PC-3 (cell line): Measurements from ENCODE around the gene TRPC3. TPM values are rescaled to one million over a fixed set of nuclear protein-coding genes. Genes with fewer than 3 reads are reported as not detected.

Experiments used
- ATAC-seq: fragments of 200-7000 bp; cut with Tn5 transposase; 2 replicates; pipeline ENCODE4 v1.9.1; 2020; ENCODE audit warnings: mild to moderate bottlenecking, moderate library complexity
- BruUV-seq: library from RNA; stranded (reverse); fragments of 400-500 nt; replicated peaks from 2 replicates; lab custom pipeline; 2021; lab: Mats Ljungman, UMichigan
- CTCF ChIA-PET: fragments of 300-600 bp; sonication (Branson Sonifier 250); formaldehyde crosslinking; loops from one replicate; lab custom pipeline; 2022; ENCODE audit warnings: antibody characterized with exemption; lab: Charles Lee
- POLR2A ChIA-PET: fragments of 300-600 bp; sonication (Branson Sonifier 250); formaldehyde crosslinking; loops from one replicate; lab custom pipeline; 2022; ENCODE audit warnings: antibody characterized with exemption; ENCODE audit not compliant: unreplicated experiment; lab: Charles Lee
- DNase-seq: peaks from one replicate; pipeline ENCODE4 v3.0.0-alpha.2; 2015
- H2AFZ ChIP-seq: fragments of 300-600 bp; sonication (generic); 2 replicates; pipeline ENCODE4 v1.6.0; 2016; ENCODE audit warnings: antibody characterized with exemption, low read length
- H3F3A ChIP-seq: fragments of 300-600 bp; sonication (generic); one replicate; pipeline ENCODE4 v1.6.0; 2017; ENCODE audit warnings: antibody characterized with exemption, low read length, control low read depth, mild to moderate bottlenecking; ENCODE audit not compliant: unreplicated experiment
- H3K27ac ChIP-seq: fragments of 300-600 bp; sonication (generic); 2 replicates; pipeline ENCODE4 v1.5.1; 2016; ENCODE audit warnings: mild to moderate bottlenecking, low read length
- H3K27me3 ChIP-seq: fragments of 300-600 bp; sonication (generic); 2 replicates; pipeline ENCODE4 v1.6.1; 2016; ENCODE audit warnings: low read length, mixed read lengths
- H3K36me3 ChIP-seq: fragments of 300-600 bp; sonication (generic); 2 replicates; pipeline ENCODE4 v1.6.1; 2016; ENCODE audit warnings: low read depth, mixed run types, low read length, mixed read lengths
- H3K4me1 ChIP-seq: fragments of 300-600 bp; sonication (generic); 2 replicates; pipeline ENCODE4 v1.5.1; 2016; ENCODE audit warnings: low read length; ENCODE audit not compliant: insufficient read depth
- H3K4me2 ChIP-seq: fragments of 300-600 bp; sonication (generic); 2 replicates; pipeline ENCODE4 v1.6.0; 2016; ENCODE audit warnings: low read length
- H3K4me3 ChIP-seq: fragments of 300-600 bp; sonication (generic); 2 replicates; pipeline ENCODE4 v1.5.1; 2016; ENCODE audit warnings: mild to moderate bottlenecking, low read length, mixed read lengths
- H3K79me2 ChIP-seq: fragments of 300-600 bp; sonication (generic); 2 replicates; pipeline ENCODE4 v1.6.1; 2017; ENCODE audit warnings: low read length, mixed read lengths
- H3K9ac ChIP-seq: fragments of 300-600 bp; sonication (generic); 2 replicates; pipeline ENCODE4 v1.6.0; 2016; ENCODE audit warnings: mild to moderate bottlenecking, low read length
- H3K9me2 ChIP-seq: fragments of 300-600 bp; sonication (generic); replicated peaks from 2 replicates; pipeline ENCODE4 v1.6.1; 2016; ENCODE audit warnings: mixed run types, low read length, mixed read lengths
- H3K9me3 ChIP-seq: fragments of 300-600 bp; sonication (generic); 2 replicates; pipeline ENCODE4 v1.6.1; 2016; ENCODE audit warnings: low read length, mixed read lengths
- H4K20me1 ChIP-seq: fragments of 300-600 bp; sonication (generic); 2 replicates; pipeline ENCODE4 v1.6.1; 2016; ENCODE audit warnings: low read length, mixed read lengths
- CTCF ChIP-seq: fragments of 300-600 bp; sonication (generic); conservative IDR thresholded peaks from 2 replicates; pipeline ENCODE4 v1.5.1; 2017; ENCODE audit warnings: antibody characterized with exemption, low read depth, mild to moderate bottlenecking, low read length
- EZH2 ChIP-seq: fragments of 300-600 bp; sonication (generic); IDR thresholded peaks from one replicate; pipeline ENCODE4 v1.6.1; 2017; ENCODE audit warnings: antibody characterized with exemption, mild to moderate bottlenecking, low read length; ENCODE audit not compliant: unreplicated experiment
- EZH2phosphoT487 ChIP-seq: fragments of 300-600 bp; sonication (generic); IDR thresholded peaks from 2 replicates; pipeline ENCODE4 v1.6.1; 2018; ENCODE audit warnings: mild to moderate bottlenecking, antibody characterized with exemption, low read length, borderline replicate concordance
- intact Hi-C: fragments of 100-400 bp; cut with micrococcal nuclease; formaldehyde crosslinking; loops from 2 replicates; pipeline ENCODE4 v1.9.0; 2023
- total RNA-seq: library from RNA; depleted of rRNA; stranded (reverse); fragments of >200 nt; gene quantifications from 2 replicates; pipeline ENCODE4 v1.2.3, GENCODE V29; 2014

TRPC3 gene
- total RNA-seq, 1 experiment from 2014 or later, result not detected

GRCh38 chr4:121861426-121861825 is 90.4 kb downstream of the TRPC3 start:
- Histone ChIP-seq H3K79me2 (no peaks in the 10 kb centered on the region), H3K27me3 (no peaks in the 10 kb centered on the region), H3K27ac (no peak overlapping the region), H3K9me2 (no peaks in the 10 kb centered on the region), H3K4me3 (no peak overlapping the region), H4K20me1 (no peaks in the 10 kb centered on the region), H3K9me3 (no peaks in the 10 kb centered on the region), H3K4me2 (no peak overlapping the region), H3K36me3 (peaks cover 3% of the 10 kb centered on the region; the same call in 1 of the 2 replicates), H3K9ac (no peak overlapping the region), H3K4me1 (no peaks in the 10 kb centered on the region), H2AFZ (no peak overlapping the region), H3F3A (no peaks in the 10 kb centered on the region)
- ChIA-PET POLR2A (no interaction called here), CTCF (no interaction called here)
- intact Hi-C loops, result no loop called here
- no TSS peak for BruUV-seq
- TF ChIP-seq CTCF, result no peak
- no peak for TF ChIP-seq EZH2phosphoT487
- no peak for TF ChIP-seq EZH2
- no peak for ATAC-seq
- no peak for DNase-seq

GRCh38 chr4:121860121-121860520 is 91.7 kb downstream of the TRPC3 start:
- H3F3A ChIP-seq, result no peaks in the 10 kb centered on the region
- ChIA-PET CTCF (no interaction called here), POLR2A (no interaction called here)
- no TSS peak for BruUV-seq
- intact Hi-C loops, result no loop called here
- H4K20me1 ChIP-seq, result no peaks in the 10 kb centered on the region
- H3K27me3 ChIP-seq, result no peaks in the 10 kb centered on the region
- H3K4me3 ChIP-seq, result no peak overlapping the region
- ATAC-seq (no peak), DNase-seq (no peak)
- no peaks in the 10 kb centered on the region for H3K9me2 ChIP-seq
- no peaks in the 10 kb centered on the region for H3K4me1 ChIP-seq
- H3K9me3 ChIP-seq, result no peaks in the 10 kb centered on the region
- no peak overlapping the region for H3K27ac ChIP-seq
- no peak overlapping the region for H3K4me2 ChIP-seq
- no peaks in the 10 kb centered on the region for H3K79me2 ChIP-seq
- H3K9ac ChIP-seq, result no peak overlapping the region
- no peaks in the 10 kb centered on the region; the same call in 1 of the 2 replicates for H3K36me3 ChIP-seq
- H2AFZ ChIP-seq, result no peak overlapping the region
- TF ChIP-seq EZH2phosphoT487, result no peak
- TF ChIP-seq EZH2, result no peak
- no peak for TF ChIP-seq CTCF

GRCh38 chr4:121851354-121851753 is 100.5 kb downstream of the TRPC3 start:
- no peaks in the 10 kb centered on the region for H3K4me1 ChIP-seq
- H2AFZ ChIP-seq, result no peak overlapping the region
- no peaks in the 10 kb centered on the region for H3K9me3 ChIP-seq
- DNase-seq (no peak), ATAC-seq (no peak)
- H3K36me3 ChIP-seq, result no peaks in the 10 kb centered on the region
- no TSS peak for BruUV-seq
- intact Hi-C loops, result no loop called here
- ChIA-PET CTCF (no interaction called here), POLR2A (no interaction called here)
- no peaks in the 10 kb centered on the region for H4K20me1 ChIP-seq
- no peak overlapping the region for H3K4me2 ChIP-seq
- no peaks in the 10 kb centered on the region for H3F3A ChIP-seq
- no peak overlapping the region for H3K9ac ChIP-seq
- H3K4me3 ChIP-seq, result no peak overlapping the region
- H3K27ac ChIP-seq, result no peak overlapping the region
- no peaks in the 10 kb centered on the region for H3K27me3 ChIP-seq
- TF ChIP-seq CTCF, result no peak
- TF ChIP-seq EZH2, result no peak
- TF ChIP-seq EZH2phosphoT487, result no peak
- no peaks in the 10 kb centered on the region for H3K79me2 ChIP-seq
- no peaks in the 10 kb centered on the region for H3K9me2 ChIP-seq
